IPS DF 4.7 (cell line): ENCODE measurements around the gene ZNF768.

Source experiments
- DNase-seq: peaks from one replicate; pipeline ENCODE4 v3.0.0-alpha.2; 2013; ENCODE audit warnings: low spot score; ENCODE audit errors: extremely low read depth

The ZNF768 gene

DNA sequence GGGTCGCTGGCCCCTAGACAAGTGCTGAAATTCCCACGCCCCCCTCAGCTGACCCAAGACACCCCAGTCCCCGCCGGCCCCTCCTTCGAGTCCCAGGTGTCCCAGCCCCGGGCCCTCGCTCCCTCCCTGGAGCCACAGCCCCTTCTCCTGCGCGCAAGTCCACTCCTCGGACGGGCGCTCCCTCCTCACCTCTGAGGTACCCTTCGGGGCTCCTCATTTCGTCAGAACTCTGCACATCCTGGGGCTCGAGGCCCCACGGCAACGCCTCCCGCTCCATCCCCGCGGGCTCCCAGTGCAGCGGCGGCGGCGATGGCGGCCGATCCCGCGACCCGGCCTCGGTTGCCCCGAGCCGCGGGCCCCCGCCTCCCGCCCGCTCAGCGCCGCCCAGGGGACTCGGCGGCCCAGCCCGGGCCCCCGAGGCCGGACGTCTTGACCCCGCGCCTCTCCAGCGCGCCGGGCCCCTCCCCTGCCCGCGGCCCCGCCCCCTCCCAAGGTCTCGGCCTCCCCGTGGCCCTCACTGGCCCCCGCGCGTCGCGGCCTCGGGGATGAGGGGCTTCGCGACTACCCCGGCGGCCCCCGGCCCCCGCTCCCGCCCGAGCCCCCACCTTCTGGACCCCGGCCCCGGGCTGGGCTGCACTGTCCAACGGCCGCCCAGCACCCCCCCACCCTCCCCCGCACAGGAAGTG is at the start of gene ZNF768:
TSS of gene ZNF768 (minus strand) at position 430 of the 686 bp plus-strand sequence. CDS start at position 277, 153 bp downstream.
- no peak for DNase-seq

DNA sequence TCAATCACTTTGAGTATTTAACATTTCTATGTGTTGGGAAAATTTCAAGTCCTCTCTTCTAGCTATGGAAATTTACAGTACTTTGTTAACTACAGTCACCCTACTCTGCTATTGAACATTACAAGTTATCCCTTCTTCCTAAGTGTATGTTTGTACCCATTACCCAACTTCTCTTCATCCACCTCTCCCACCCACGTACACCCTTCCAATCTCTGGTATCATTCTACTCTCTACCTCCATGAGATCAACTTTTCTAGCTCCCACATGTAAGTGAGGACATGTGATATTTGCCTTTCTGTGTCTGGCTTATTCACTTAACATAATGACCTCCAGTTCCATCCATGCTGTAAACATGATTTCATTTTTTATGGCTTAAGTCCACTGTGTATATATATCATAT is 48.3 kb upstream of the ZNF768 start:
- DNase-seq = no peak

DNA sequence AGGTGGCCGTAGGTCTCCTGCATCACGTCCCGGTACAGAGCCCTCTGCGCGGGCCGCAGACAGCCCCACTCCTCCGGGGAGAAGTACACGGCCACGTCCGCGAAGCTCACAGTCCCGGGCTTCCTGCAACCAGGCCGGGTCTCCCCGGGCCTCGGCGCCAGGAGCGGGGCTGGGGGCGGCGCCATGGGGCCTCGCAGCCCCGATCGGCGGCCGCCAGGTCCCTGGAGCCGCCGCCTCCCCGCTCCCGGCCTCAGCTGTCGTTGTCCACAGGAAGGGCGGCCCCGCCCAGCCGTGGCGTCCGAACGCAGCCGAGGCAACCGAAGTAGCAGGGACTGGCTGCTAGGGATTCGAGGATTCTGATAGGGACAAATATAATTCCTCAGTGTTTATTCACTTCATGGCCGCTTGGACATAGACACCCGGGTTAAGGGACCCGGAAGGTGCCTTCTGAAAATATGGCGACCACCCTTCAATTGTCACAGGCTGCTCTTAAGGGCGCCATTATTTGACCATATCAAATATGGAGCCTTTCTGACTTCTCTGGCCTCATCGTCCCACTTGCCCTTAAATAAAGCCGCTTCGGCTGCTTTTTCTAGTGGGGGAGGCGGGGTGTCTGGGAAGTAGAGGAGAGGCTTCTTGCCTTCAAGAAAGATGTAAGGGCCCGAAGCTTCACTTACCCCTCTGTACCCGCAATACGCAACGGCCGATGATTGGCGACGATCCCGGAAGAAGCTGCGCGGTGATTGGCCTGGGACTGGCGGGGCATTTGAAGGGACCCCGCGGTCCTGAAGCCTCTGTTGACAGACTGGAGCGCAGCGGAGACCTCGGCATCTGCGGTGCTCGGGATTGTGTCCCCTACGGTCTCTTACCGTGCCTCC is 45.3 kb upstream of the ZNF768 start, which contains the start of gene ZNF688:
TSS of gene ZNF688 (minus strand) at position 270 of the 878 bp plus-strand sequence. CDS start at position 185, 85 bp downstream.
- DNase-seq = peak; percentile 82

DNA sequence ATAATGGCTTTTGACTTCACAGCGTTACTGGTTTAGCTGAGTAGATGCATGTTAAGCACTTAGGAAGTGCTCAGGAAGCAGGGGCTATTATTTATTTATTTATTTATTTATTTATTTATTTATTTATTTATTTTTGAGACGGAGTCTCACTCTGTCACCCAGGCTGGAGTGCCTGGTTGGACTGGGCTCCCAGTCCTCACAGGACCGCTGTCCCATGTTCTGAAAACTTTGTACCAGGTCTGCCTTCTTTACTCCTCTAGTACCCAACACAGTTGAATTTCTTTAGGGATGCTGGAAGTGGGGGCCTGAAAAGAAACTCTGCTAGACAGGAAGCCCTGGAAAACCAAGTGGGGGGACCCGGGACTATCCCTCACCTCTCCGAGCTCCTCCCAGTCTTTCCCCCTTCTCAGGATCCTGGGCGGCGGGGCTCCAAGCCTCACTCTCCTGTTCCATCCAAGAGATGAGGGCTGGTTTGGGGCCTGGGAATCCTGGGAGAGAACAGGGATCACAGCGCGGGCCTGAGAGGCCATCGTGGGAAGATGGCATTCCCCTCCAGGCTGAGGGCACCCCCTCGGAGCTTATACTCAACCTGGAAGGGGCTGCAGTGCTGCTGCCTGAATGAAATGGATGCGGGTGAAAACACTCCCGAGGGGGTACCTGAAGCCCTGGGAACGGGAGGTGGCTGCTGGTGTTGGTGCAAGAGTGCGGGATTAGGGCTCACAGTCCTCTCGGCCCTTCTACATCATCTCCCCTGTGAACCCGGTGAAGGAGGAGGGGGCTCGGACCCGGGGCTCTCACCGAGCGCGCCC is 44.5 kb upstream of the ZNF768 start:
- no peak for DNase-seq

- no peak for DNase-seq
These were observed 43.6 kb upstream of the ZNF768 start for GRCh38 chr16:30569746-30570635.

DNA sequence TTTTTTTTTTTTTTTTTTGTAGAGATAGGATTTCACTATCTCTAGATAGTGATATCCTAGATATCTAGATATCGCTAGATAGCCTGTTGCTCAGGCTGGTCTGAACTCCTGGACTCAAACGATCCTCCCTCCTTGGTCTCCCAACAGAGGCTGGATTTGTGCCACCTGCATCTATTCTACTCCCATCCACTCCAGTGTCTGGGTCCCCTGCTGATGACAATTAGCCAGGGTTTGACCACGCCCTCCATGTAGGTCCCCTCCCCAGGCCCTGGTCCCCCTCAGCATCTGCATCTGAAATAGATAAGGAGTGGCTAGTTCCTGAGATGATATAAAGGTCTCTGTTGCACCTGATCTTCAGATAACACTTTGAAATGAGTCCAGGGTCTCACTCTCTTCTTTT is 42.9 kb upstream of the ZNF768 start:
- no peak for DNase-seq

GRCh38 chr16:30567991-30568638 is 41.7 kb upstream of the ZNF768 start:
- DNase-seq = no peak

GRCh38 chr16:30567160-30567990 is 41.0 kb upstream of the ZNF768 start:
- DNase-seq = no peak

GRCh38 chr16:30566531-30566930 is 40.2 kb upstream of the ZNF768 start:
- DNase-seq = no peak

GRCh38 chr16:30565984-30566383 is 39.6 kb upstream of the ZNF768 start:
- no peak for DNase-seq

- no peak for DNase-seq
These were observed 39.2 kb upstream of the ZNF768 start for GRCh38 chr16:30565526-30565925.

DNA sequence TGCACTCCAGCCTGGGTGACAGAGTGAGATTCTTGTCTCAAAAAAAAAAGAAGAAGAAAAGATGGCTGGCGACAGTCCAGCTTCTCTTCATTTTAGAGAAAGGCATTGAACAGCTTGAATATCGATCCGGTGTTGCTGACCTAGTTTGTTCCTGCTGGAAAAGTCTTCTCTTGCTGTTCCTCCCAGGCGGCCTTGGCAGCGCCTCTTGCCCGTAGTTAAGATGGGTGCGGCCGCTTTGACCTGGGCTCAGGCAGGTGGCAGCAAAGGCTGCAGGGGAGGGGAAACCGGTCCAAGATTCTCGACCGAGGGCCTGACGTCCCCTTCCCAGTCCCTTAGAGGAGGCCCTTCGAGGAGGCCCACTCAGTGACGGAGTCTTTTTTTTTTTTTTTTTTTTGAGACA is 35.7 kb upstream of the ZNF768 start:
- DNase-seq = no peak

- no peak for DNase-seq
These were observed 34.9 kb upstream of the ZNF768 start for GRCh38 chr16:30561089-30561816.

DNA sequence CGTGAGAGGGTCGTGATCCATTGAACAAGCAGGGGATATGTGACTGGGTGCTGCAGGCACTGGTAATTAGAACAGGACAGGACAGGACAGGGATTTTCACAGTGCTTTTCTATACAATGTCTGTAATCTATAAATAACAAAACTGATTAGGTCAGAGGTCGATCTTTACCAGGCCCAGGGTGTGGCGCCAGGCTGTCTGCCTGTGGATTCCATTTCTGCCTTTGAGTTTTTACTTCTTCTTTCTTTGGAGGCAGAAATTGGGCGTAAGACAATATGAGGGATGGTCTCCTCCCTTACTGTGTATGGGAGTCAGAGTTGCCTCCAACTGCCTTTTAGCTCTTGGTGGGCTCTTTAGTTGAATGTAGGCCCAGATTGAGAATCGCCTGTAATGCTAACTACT is 33.3 kb upstream of the ZNF768 start:
- DNase-seq = no peak

- no peak for DNase-seq
These were observed 32.5 kb upstream of the ZNF768 start for GRCh38 chr16:30558789-30559377.

DNA sequence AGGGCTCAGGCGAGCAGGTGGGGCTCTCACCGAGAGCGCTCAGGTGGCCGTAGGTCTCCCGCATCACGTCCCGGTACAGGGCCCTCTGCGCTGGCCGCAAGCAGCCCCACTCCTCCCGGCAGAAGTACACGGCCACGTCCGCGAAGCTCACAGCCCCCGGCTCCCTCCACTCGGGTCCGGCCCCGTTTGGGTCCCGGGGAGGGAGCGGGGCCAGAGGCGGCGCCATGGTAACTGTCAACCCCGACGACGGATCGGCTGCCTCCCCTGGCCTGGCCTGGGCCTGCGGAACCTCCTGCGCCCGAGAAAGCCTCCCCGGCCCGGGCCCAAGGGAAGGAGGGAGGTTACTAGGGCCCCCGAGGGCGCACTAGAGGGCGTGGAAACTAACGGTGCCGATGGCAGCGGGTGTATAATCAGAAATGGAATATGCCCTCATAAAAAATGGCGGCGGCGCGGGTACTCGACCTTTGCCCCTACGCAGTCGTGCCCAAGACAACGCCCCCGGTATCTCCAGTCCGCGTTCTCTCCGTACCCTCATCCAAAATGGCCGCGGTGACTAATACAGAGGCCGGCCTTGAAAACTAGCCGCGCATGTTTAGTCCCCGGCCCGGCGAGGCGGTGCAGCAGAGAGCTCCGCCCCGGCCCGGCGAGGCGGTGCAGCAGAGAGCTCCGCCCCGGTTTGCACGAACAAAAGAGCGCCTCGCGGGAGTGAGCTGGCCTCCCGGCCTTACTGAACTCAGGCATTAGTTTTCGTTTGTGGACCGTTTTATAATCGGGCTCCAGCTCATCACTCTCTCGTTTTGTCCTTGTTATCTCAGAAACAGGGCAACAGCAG is 31.8 kb upstream of the ZNF768 start, which contains the start of gene ZNF764:
TSS of gene ZNF764 (minus strand) at position 418 of the 832 bp plus-strand sequence. CDS start at position 226, 192 bp downstream.
- no peak for DNase-seq

DNA sequence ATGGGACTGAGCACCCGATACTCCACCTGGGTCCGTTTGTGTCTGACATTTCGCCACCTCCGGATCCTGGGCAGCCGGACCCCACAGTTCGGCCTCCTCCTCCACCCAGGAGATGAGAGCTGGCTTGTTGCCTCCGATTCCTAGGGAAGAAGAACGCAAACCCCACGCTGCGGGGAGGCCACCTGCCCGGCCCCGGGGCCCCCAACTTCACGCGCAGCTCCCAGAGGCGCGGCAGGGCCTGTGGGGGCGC is 31.3 kb upstream of the ZNF768 start:
- DNase-seq = no peak

DNA sequence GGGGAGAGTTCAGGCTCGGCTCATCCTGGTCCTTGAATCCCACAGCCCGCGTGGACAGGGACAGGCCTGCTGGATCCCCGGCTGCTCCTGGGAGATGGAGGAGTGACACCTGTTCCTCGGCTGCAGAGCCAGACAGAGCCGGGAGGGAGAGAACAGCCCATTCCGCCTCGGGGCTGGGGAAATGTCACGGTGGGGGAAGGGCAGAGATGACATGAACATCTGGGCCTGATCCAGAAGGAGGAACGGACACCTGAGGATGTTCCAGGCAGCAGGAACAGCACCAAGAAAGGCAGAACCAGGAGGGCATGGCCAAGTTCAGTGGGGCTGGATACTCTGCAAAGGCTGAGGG is 29.7 kb upstream of the ZNF768 start:
- DNase-seq = no peak
